GM20431 (cell line): ENCODE data around the gene LRRC8A.
"Not testable (repeated sequence)": the region's sequence is repeated elsewhere in the genome, so short reads cannot be mapped to it uniquely, and the experiment has no call there.

Source experiments
- in situ Hi-C: fragments of 300-500 bp; cut with MseI, MboI; formaldehyde crosslinking; loops from one replicate; pipeline ENCODE4 v1.15.0; 2020; ENCODE audit warnings: low sequenced_read_pairs; ENCODE audit not compliant: unreplicated experiment

The LRRC8A gene

DNA sequence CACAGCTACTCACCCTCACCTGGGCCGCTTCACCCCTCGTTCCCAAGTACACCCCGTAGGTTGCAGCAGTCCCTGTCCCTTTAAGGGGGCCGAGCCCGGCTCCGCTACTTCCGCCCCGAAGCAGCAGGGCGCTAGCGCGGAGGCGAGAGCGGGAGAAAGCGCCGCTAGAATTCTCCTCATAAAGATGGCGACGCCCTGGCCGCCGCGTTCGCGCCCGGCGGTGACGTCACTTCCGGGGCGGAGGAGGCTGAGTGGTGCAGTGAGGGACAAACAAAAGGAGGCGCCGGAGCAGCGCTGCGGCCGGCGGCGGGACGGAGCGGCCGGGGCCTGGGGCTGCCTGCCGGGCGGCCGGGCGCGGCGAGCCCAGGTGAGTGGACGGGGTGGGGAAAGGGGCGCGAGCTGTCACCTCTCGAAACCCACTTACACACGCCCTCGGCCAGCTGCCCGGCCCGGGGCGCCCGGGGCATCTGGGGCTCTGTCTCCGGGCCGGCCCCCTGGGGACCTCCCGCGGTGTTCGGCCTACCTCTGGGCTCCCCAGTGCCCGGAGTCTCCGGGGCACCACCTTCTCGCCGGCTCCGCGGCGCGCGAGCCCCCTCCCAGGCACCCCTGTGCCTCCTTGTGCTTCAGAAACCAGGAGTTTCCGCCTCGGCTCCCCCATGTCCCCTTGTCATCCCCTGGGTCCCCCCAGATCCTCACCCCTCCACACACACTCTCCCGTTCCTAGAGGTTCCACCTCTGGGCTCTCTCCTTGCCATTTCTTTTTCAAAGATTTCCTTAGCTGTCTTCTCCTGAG lies at the start of gene LRRC8A, which contains the start of gene KYAT1:
Gene LRRC8A, plus strand, starts transcription at position 250 of the 793 bp plus-strand sequence. CDS start 25,032 bp downstream, outside the sequence.
Gene KYAT1, minus strand, starts transcription at position 67 of the 793 bp plus-strand sequence. CDS start 36,545 bp downstream, outside the sequence.
- in situ Hi-C loops: no loop called here

- in situ Hi-C loops: no loop called here
Measured at GRCh38 chr9:128833696-128834095, 48.2 kb upstream of the LRRC8A start.

DNA sequence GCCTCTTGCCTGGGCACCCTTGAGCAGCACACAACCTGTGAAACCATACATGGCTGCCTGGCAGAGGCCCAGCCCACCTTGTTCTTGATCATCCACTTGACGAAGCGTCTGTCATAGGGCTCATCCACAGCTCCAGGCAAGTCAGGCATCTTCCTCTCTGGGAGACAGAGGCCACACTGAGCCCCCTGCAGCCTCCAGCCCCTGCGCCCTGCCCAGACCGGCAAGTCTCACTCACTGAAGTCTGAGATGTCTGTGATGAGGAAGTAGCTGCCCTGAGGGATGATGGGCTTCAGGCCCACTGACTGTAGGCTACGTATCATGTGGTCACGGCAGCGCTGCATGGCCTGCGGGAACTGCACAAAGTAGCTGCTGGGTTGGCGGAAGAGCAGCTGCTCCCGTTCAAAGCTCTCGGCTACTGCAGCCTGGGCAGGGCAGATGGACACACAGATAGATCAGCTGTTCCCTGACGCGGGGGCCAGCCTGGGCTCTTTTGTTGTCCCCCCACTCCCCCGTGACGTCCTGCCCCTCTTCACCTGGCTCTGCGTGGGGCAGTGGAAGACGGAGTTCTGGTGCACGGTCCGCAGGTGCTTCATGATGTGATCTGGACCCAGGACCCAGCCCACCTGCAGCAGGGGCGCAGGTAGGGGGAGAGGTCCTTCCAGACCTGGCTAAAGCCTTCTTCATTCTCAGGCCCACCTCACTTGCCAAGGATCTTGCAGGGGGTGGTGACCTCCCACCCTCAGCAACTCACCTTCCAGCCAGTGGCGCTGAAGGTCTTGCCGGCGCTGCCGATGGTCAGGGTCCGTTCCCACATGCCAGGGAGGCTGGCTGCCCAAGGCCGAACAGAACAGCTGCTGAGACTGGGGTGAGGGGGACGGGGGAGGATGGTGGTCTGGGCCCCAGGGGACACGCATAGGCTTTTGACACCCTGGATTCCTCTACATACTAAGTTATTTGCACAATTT lies 46.4 kb upstream of the LRRC8A start:
- in situ Hi-C loops: no loop called here

DNA sequence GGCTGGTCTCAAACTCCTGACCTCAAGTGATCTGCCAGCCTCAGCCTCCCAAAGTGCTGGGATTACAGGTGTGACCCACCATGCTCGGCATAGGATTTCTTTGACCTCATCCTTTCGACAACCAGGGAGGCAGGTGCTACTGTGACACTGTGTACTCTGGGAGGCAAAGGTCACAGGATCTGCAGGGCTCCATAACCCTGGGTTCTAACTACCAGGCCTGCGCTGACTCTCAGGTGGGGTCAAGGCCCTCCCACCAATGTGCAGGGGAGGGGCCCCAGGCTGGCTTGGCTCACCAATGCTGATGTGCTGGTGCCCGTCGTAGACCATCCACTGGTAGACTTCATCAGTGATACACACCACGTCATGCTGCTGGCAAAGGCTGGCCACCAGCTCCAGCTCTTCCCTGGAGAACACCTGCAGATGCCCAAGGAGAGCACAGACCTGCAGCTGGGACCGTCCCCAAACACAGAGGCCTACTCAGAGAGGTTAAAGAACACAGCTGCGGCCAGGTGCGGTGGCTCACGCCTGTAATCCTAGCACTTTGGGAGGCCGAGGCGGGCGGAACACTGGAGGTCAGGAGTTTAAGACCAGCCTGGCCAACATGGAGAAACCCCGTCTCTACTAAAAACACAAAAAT lies 45.3 kb upstream of the LRRC8A start:
- in situ Hi-C loops: no loop called here

DNA sequence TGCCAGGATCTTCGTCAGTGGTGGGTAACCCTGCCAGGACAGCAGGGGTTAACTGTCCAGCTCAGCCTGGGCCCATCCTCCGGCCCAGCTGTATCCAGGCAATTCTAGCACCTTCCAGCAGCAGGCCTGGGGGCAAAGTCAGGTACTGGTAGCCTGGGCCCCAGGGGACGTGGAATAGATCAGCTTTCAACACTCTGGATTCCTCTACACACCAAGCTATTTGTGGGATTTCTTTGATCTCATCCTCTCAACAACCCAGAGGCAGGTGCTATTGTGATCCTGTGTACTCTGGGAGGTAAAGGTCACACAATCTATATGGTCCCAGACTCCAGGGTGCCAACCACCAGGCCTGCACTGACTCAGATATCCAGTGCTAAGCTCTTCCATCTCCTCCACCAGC lies 43.6 kb upstream of the LRRC8A start:
- in situ Hi-C loops: no loop called here

DNA sequence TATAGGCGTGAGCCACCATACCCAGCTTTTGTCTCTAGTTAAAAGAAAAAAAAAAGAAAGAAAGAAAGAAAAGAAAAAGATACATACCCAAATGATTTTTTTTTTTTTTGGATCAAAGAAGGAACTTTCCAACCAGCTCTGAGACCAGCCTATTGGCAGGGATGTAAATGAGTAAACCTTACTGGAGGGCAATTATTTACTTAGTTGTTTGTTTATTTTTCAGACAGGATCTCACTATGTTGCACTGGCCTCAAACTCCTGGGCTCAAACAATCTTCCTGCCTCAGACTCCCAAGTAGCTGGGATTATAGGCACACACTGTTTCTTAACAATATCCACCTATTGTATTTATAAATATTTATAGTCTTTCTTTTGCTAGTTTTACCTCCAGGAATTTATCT lies 41.4 kb upstream of the LRRC8A start:
- in situ Hi-C loops: no loop called here

- in situ Hi-C loops: no loop called here
Measured at GRCh38 chr9:128841694-128842492, 40.0 kb upstream of the LRRC8A start.

GRCh38 chr9:128843171-128843570 lies 38.8 kb upstream of the LRRC8A start:
- in situ Hi-C loops: not testable (repeated sequence)

GRCh38 chr9:128845186-128845931 lies 36.6 kb upstream of the LRRC8A start:
- in situ Hi-C loops: no loop called here

DNA sequence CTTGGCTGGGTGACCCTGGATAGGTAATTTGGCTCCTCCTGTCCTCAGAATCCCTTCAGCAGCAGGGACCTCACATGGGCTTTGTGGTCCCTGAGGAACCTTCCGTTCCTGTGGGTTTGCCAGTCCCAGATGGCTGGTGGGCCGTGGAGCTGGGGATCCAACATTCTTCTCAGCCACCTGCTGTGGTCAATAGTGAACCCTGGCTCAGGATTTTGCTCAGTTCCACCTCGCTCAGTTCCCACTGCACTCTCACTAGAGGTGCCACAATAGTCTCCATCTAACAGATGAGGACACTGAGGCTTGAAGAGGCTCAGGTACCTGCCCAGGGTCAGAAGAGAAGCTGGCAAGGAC lies 35.3 kb upstream of the LRRC8A start:
- in situ Hi-C loops: no loop called here

GRCh38 chr9:128847803-128848202 lies 34.1 kb upstream of the LRRC8A start:
- in situ Hi-C loops: no loop called here

DNA sequence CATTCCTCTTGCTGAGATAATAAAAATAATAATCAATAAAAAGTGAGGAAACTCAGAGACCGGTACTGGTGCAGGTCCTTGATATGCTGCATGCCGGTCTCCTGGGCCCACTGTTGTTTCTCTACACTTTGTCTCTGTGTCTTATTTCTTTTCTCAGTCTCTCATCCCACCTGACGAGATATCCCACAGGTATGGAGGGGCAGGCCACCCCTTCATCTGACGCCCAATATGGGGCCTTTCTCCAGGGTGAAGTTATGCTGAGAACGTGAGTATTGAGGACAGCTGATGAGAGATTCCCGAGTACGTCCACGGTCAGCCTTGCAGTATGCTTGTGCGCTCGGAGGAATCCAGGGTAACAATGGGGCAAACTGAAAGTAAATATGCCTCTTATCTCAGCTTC lies 30.9 kb upstream of the LRRC8A start:
- in situ Hi-C loops: not testable (repeated sequence)

- in situ Hi-C loops: not testable (repeated sequence)
Measured at GRCh38 chr9:128851779-128852600, 29.9 kb upstream of the LRRC8A start.

- in situ Hi-C loops: not testable (repeated sequence)
Measured at GRCh38 chr9:128852646-128853045, 29.3 kb upstream of the LRRC8A start.

DNA sequence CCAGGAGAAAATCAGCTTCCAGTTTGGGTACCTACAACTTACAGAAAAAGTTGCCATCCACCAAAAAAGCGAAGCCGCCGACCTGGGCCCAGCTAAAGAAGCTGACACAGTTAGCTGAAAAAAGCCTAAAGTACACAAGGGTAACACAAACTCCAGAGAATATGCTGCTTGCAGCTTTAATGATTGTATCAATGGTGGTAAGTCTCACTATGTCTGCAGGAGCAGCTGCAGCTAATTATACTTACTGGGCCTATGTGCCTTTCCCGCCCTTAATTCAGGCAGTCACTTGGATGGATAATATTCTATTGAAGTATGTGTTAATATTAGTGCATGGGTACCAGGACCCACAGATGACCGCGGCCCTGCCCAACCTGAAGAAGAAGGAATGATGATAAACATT lies 27.5 kb upstream of the LRRC8A start:
- in situ Hi-C loops: not testable (repeated sequence)

GRCh38 chr9:128858476-128858875 lies 23.5 kb upstream of the LRRC8A start:
- in situ Hi-C loops: not testable (repeated sequence)

GRCh38 chr9:128860937-128861336 lies 21.0 kb upstream of the LRRC8A start:
- in situ Hi-C loops: loop anchor here (10.0 kb wide), 1 partner anchor 64 kb away; the partner anchor contains the start of gene PHYHD1

DNA sequence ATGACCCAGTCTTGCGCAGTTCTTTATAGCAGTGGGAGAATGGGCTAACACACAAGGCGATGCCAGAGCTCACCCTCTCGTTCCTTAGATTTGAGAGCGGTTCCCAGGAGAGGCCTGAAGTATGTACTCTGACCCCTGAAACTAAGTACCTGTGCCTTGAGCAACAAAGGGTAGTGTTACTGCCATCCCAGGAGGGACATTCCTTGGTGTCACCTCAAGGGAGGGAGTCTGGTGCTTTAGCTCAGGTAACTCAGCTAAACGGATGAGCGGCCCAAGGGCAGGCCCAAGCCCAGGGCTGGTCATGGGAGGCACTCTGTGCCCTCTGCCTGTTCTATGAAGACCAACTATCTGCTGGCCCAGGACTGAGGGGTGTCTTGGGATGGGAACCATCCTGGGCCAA lies 20.4 kb upstream of the LRRC8A start:
- in situ Hi-C loops: loop anchor here (10.0 kb wide), 1 partner anchor 63 kb away; the partner anchor contains the start of gene PHYHD1
